Psoas muscle (tissue), 8 donors: ENCODE measurements around the gene SMAD4. TPM values are rescaled to one million over a fixed set of nuclear protein-coding genes. Genes with fewer than 3 reads are reported as not detected.
A peak's percentile ranks its signal among the peaks of the same experiment; 100 is the strongest.

Experiments
- ATAC-seq, 4 donors: fragments of 200-7000 bp; cut with Tn5 transposase; one replicate each; pipeline ENCODE4 v1.9.1; 2020; ENCODE audit warnings: moderate library complexity in 3 of 4, mild to moderate bottlenecking in 2 of 4
- DNase-seq, 2 donors: peaks; one replicate each; pipeline ENCODE4 v3.0.0-alpha.2; 2020
- H3K27ac ChIP-seq: fragments of 200-600 bp; one replicate; pipeline ENCODE4 v1.8.0; 2022
- H3K27me3 ChIP-seq, 3 donors: fragments of 200-600 bp in 1 of 3; one replicate each; pipeline versions ENCODE4 v1.6.1 to v1.8.0; 2013 to 2022; ENCODE audit warnings: low read length in 2 of 3, mild to moderate bottlenecking in 2 of 3, moderate library complexity in 1 of 3; ENCODE audit not compliant: insufficient read depth in 3 of 3
- H3K36me3 ChIP-seq, 2 donors: fragments of 200-600 bp in 1 of 2; one replicate each; pipeline versions ENCODE4 v1.6.1 to v1.8.0; 2013 to 2022; ENCODE audit warnings: low read depth in 1 of 2, mild to moderate bottlenecking in 1 of 2, moderate library complexity in 1 of 2; ENCODE audit not compliant: insufficient read depth in 1 of 2
- H3K4me1 ChIP-seq: fragments of 200-600 bp; one replicate; pipeline ENCODE4 v1.8.0; 2022
- H3K4me3 ChIP-seq: fragments of 200-600 bp; one replicate; pipeline ENCODE4 v1.8.0; 2022; ENCODE audit warnings: mild to moderate bottlenecking
- H3K9me3 ChIP-seq: fragments of 200-600 bp; one replicate; pipeline ENCODE4 v1.8.0; 2022
- CTCF ChIP-seq: fragments of 200-600 bp; IDR thresholded peaks from one replicate; pipeline ENCODE4 v1.8.0; 2022; ENCODE audit warnings: antibody characterized with exemption
- WGBS, 3 donors: extraction: QIAGEN DNeasy Blood & Tissue Kit; methylation state at CpG; one replicate each; pipeline versions ENCODE4 v1.1.6 to v1.1.7; 2013; 5-methylcytosine and 5-hydroxymethylcytosine counted together
- intact Hi-C, 2 donors: fragments of 100-400 bp; cut with DNase I; formaldehyde crosslinking; loops; one replicate each; pipeline versions ENCODE4 v1.11.0 to v1.14.2; 2022
- polyA plus RNA-seq, 3 donors: library from polyadenylated mRNA; stranded (reverse); fragments of 200-250 nt; gene quantifications; one replicate each; pipeline ENCODE4 v1.2.3, GENCODE V29; 2013
- total RNA-seq, 4 donors: library from RNA; stranded (reverse); fragmentation: NEBNext Ultra II Directional in 2 of 4; extraction: Animal tissue kit (Norgen Biotek cat#: 25700) in 2 of 4; gene quantifications; one replicate each; pipeline versions ENCODE4 v1.2.1 to v1.2.4, GENCODE V29; 2021 to 2023
- donor health status: healthy with polysubstance abuse.
- donor health status: DM: no; HTN: no; CAD: no; lungs with moderate emphysema.
- donor health status: Bipolar disorder and iron deficiency.
- donor health status: healthy.
- donor health status: DM: yes; HTN: yes; CAD: no.
- donor health status: DM: no; HTN: no; CAD: no.
- donor health status: DM: no; HTN: no; CAD: no.
- donor health status: DM: yes; HTN: yes; CAD: no.

The SMAD4 gene
- total and polyA plus RNA-seq, 7 donors, result 35.6 to 128 (median 92.7) TPM

GRCh38 chr18:51132256-51132935 is 102.4 kb downstream of the SMAD4 start:
- H3K27ac ChIP-seq, result no peak overlapping the region
- no peaks in the 10 kb centered on the region for H3K4me1 ChIP-seq
- H3K27me3 ChIP-seq, result no peaks in the 10 kb centered on the region
- WGBS, 3 donors, result 72 to 80% (median 78%) methylated on average over 6 of the region's 6 CpGs
- H3K36me3 ChIP-seq, result no peaks in the 10 kb centered on the region
- no peak for ATAC-seq
- no peak overlapping the region for H3K4me3 ChIP-seq
- intact Hi-C loops, result no loop called here
- DNase-seq, result no peak
- TF ChIP-seq CTCF, result no peak
- H3K9me3 ChIP-seq, result no peaks in the 10 kb centered on the region

GRCh38 chr18:51133580-51134160 is 103.7 kb downstream of the SMAD4 start:
- TF ChIP-seq CTCF, result no peak
- no peaks in the 10 kb centered on the region for H3K9me3 ChIP-seq
- H3K4me3 ChIP-seq, result no peak overlapping the region
- DNase-seq, result peak in 1 of 2 donors; percentile 37
- 41 to 56% (median 45%) methylated on average over 12 of the region's 12 CpGs for WGBS, 3 donors
- H3K4me1 ChIP-seq, result no peaks in the 10 kb centered on the region
- H3K27me3 ChIP-seq, result no peaks in the 10 kb centered on the region
- intact Hi-C loops, result no loop called here
- no peak for ATAC-seq
- no peak overlapping the region for H3K27ac ChIP-seq
- no peaks in the 10 kb centered on the region for H3K36me3 ChIP-seq

Other genes starting within 250 kb of the SMAD4 start
- 1 to 10 TPM in 3 of 4 donors, under 1 TPM in 1; 0.11 to 1.7 (median 1.6) TPM for gene MRO, start 210.2 kb upstream of the SMAD4 start, total RNA-seq
- under 1 TPM; 0.35 to 0.82 (median 0.53) TPM for gene MRO, start 210.2 kb upstream of the SMAD4 start, polyA plus RNA-seq
- gene ME2, start 151.1 kb upstream of the SMAD4 start, total RNA-seq, result 10 to 100 TPM; 31.0 to 63.8 (median 52.3) TPM
- gene ME2, start 151.1 kb upstream of the SMAD4 start, polyA plus RNA-seq, result 10 to 100 TPM; 19.8 to 35.1 (median 26.7) TPM
- 1 to 10 TPM; 2.8 to 5.4 (median 3.8) TPM for gene ELAC1, start 62.2 kb upstream of the SMAD4 start, total RNA-seq
- 1 to 10 TPM; 1.6 to 4.2 (median 1.7) TPM for gene ELAC1, start 62.2 kb upstream of the SMAD4 start, polyA plus RNA-seq
- gene MEX3C, start 167.5 kb downstream of the SMAD4 start, total RNA-seq, result 10 to 100 TPM; 13.6 to 15.1 (median 14.5) TPM
- 1 to 10 TPM; 5.1 to 9.5 (median 5.8) TPM for gene MEX3C, start 167.5 kb downstream of the SMAD4 start, polyA plus RNA-seq